ENCODE measurements around the gene PNRC2.

DNA sequence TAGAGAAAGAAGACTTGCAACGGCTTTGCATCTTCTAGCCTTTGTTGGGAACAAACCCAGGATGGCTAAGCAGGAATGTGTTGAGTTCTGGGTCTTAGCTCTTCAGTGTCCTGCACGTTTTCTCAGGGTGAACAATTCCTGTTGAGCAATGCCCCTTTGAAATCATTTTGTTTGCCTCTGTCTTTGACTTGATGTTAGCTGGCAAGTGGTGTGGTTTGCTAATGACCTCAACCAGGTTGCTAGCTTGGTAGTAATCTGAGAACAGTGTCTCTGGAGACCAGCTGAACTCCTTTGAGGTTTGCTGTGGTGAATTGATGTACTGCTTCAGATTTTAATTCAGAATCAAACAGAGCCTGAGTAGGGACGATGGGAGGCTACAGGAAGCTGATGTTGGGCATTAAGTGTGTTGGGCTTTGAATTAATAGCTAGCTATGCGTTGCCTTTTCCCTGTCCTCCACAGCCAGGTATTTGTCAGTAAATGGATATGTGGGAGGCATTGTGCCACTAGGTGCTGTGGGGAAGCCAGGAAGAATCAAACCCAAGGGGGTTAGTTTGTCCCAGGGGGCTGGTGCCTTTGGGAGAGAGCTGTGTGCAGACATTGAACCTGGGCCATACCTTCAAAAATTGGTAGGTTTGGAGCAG lies 43.8 kb downstream of the PNRC2 start:
- TF ChIP-seq, protein P1, sequence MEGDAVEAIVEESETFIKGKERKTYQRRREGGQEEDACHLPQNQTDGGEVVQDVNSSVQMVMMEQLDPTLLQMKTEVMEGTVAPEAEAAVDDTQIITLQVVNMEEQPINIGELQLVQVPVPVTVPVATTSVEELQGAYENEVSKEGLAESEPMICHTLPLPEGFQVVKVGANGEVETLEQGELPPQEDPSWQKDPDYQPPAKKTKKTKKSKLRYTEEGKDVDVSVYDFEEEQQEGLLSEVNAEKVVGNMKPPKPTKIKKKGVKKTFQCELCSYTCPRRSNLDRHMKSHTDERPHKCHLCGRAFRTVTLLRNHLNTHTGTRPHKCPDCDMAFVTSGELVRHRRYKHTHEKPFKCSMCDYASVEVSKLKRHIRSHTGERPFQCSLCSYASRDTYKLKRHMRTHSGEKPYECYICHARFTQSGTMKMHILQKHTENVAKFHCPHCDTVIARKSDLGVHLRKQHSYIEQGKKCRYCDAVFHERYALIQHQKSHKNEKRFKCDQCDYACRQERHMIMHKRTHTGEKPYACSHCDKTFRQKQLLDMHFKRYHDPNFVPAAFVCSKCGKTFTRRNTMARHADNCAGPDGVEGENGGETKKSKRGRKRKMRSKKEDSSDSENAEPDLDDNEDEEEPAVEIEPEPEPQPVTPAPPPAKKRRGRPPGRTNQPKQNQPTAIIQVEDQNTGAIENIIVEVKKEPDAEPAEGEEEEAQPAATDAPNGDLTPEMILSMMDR (IDR thresholded peaks at IDR 0.05) = no peak
- no peak for TF ChIP-seq POLR2A (IDR thresholded peaks at IDR 0.05)
